ENCODE data around the gene RRP1. TPM values are rescaled to one million over a fixed set of nuclear protein-coding genes. Genes with fewer than 3 reads are reported as not detected.

RRP1 gene
- total and polyA plus RNA-seq, 2 of the 13 experiments (the other 11 are each of a cell fraction or from before 2014, with no cell fraction given): 20.1 to 35.1 TPM

DNA sequence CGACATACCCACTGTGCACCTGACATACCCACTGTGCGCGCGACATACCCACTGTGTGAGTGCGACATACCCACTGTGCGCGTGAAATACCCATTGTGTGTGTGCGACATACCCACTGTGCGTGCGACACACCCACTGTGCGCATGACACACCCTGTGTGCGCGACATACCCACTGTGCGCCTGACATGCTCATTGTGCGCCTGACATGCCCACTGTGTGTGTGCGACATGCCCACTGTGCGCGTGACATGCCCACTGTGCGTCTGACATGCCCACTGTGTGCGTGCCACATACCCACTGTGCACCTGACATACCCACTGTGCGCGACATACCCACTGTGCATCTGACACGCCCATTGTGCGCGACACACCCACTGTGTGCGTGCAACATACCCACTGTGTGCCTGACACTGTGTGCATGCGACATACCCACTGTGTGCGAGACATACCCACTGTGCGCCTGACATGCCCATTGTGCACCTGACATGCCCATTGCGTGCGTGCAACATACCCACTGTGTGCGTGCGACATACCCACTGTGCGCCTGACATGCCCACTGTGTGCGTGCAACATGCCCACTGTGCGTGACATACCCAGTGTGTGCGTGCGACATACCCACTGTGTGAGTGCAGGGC is 2.5 kb upstream of the RRP1 start:
- Histone ChIP-seq H3K79me2 (ENCODE audit: insufficient read depth, low read length) (peaks cover 22% of the 10 kb centered on the region), H4K20me1 (ENCODE audit: insufficient read depth, low read length) (no peaks in the 10 kb centered on the region), H3K4me2 (ENCODE audit: low read depth, low read length) (no peak overlapping the region), H3K4me1 (ENCODE audit: insufficient read depth, low read length) (peaks cover 41% of the 10 kb centered on the region), H3K27ac (ENCODE audit: extremely low read length, insufficient read depth, low read length) (no peak overlapping the region), H3K36me3 (replicated peaks in 1 of 2; ENCODE audit: control insufficient read depth in 1 of 2, insufficient read depth in 2 of 2, low read length in 2 of 2) (peaks cover 0 to 8% of the 10 kb centered on the region in 2 experiments; a peak in 3 of 5 replicates), H3K9me3 (ENCODE audit: low read length) (no peaks in the 10 kb centered on the region), H3K4me3 (replicated peaks in 1 of 3; ENCODE audit: insufficient read depth in 1 of 3, low read depth in 2 of 3, low read length in 3 of 3) (no peak overlapping the region), H3K27me3 (ENCODE audit: control insufficient read depth in 1 of 2, insufficient read depth in 2 of 2, low read length in 2 of 2) (no peaks in the 10 kb centered on the region; a peak in 1 of 5 replicates), H2AFZ (ENCODE audit: low read length) (no peak overlapping the region), H3K9ac (ENCODE audit: insufficient read depth, low read depth, low read length) (no peak overlapping the region)
- FAIRE-seq (no peak), ATAC-seq (no peak), DNase-seq (ENCODE audit: low spot score) (no peak)
- no TSS peak for BruUV-seq (replicated peaks)
- ChIA-PET CTCF (ENCODE audit: low intra/inter-chr PET ratio, low total read pairs) (no interaction called here), POLR2A (no interaction called here)
- in situ Hi-C loops (cut with HindIII; ENCODE audit: extremely low pct_ligation_motif_present, low pct_unique_long_range_greater_than_20kb) (no loop called here), intact Hi-C loops (cut with micrococcal nuclease; ENCODE audit: unreplicated experiment) (no loop called here)
- 89% methylated on average over 26 of the region's 38 CpGs for WGBS (ENCODE audit: low lambda C conversion rate)
- TF ChIP-seq ZMYM2 (CRISPR knock-in tag; IDR thresholded peaks at IDR 0.05) (peak; percentile 97), JARID2 (CRISPR knock-in tag; IDR thresholded peaks at IDR 0.05; ENCODE audit: insufficient replicate concordance) (no peak), MTA1 (CRISPR knock-in tag; IDR thresholded peaks at IDR 0.05; ENCODE audit: borderline replicate concordance) (no peak), HIC2 (CRISPR knock-in tag; IDR thresholded peaks at IDR 0.05; ENCODE audit: low read depth) (no peak), SMAD1 (CRISPR knock-in tag; IDR thresholded peaks at IDR 0.05; ENCODE audit: borderline replicate concordance, low read depth) (peak; percentile 26; the same call in 1 of the 2 replicates), PITX1 (CRISPR knock-in tag; IDR thresholded peaks at IDR 0.05) (no peak), U2AF1 (optimal IDR thresholded peaks at IDR 0.05; ENCODE audit: low read depth, low read length) (no peak), ZNF724P (CRISPR knock-in tag; IDR thresholded peaks at IDR 0.05; ENCODE audit: borderline replicate concordance) (no peak), KLF16 (CRISPR knock-in tag; IDR thresholded peaks at IDR 0.05) (0 out of 4 replicates have a peak, but pooled peaks of 1 of the 2 experiments have one; percentile 84), HNRNPL (IDR thresholded peaks at IDR 0.05; ENCODE audit: low read depth, low read length) (0 out of 2 replicates have a peak, but pooled peaks have one; percentile 48), POGZ (CRISPR knock-in tag; IDR thresholded peaks at IDR 0.05) (no peak), NFRKB (IDR thresholded peaks at IDR 0.05) (no peak), ETV5 (CRISPR knock-in tag; IDR thresholded peaks at IDR 0.05; ENCODE audit: borderline replicate concordance) (no peak), ZNF256 (CRISPR knock-in tag; conservative IDR thresholded peaks at IDR 0.05) (no peak), ZMYM3 (CRISPR knock-in tag; IDR thresholded peaks at IDR 0.05) (peak; percentile 67; the same call in 1 of the 2 replicates)
- TF ChIP-seq, protein P1, sequence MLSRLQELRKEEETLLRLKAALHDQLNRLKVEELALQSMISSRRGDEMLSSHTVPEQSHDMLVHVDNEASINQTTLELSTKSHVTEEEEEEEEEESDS (CRISPR knock-in tag; IDR thresholded peaks at IDR 0.05; ENCODE audit: borderline replicate concordance): no peak
- TF ChIP-seq, protein P2, sequence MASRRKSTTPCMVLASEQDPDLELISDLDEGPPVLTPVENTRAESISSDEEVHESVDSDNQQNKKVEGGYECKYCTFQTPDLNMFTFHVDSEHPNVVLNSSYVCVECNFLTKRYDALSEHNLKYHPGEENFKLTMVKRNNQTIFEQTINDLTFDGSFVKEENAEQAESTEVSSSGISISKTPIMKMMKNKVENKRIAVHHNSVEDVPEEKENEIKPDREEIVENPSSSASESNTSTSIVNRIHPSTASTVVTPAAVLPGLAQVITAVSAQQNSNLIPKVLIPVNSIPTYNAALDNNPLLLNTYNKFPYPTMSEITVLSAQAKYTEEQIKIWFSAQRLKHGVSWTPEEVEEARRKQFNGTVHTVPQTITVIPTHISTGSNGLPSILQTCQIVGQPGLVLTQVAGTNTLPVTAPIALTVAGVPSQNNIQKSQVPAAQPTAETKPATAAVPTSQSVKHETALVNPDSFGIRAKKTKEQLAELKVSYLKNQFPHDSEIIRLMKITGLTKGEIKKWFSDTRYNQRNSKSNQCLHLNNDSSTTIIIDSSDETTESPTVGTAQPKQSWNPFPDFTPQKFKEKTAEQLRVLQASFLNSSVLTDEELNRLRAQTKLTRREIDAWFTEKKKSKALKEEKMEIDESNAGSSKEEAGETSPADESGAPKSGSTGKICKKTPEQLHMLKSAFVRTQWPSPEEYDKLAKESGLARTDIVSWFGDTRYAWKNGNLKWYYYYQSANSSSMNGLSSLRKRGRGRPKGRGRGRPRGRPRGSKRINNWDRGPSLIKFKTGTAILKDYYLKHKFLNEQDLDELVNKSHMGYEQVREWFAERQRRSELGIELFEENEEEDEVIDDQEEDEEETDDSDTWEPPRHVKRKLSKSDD (CRISPR knock-in tag; IDR thresholded peaks at IDR 0.05; ENCODE audit: low read depth): 0 out of 2 replicates have a peak, but pooled peaks have one; percentile 34
- TF ChIP-seq, protein P3, sequence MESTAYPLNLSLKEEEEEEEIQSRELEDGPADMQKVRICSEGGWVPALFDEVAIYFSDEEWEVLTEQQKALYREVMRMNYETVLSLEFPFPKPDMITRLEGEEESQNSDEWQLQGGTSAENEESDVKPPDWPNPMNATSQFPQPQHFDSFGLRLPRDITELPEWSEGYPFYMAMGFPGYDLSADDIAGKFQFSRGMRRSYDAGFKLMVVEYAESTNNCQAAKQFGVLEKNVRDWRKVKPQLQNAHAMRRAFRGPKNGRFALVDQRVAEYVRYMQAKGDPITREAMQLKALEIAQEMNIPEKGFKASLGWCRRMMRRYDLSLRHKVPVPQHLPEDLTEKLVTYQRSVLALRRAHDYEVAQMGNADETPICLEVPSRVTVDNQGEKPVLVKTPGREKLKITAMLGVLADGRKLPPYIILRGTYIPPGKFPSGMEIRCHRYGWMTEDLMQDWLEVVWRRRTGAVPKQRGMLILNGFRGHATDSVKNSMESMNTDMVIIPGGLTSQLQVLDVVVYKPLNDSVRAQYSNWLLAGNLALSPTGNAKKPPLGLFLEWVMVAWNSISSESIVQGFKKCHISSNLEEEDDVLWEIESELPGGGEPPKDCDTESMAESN (CRISPR knock-in tag; conservative IDR thresholded peaks at IDR 0.05): no peak
